ENCODE measurements around the gene TXNDC2.

GRCh38 chr18:9855681-9856080, 30.1 kb upstream of the TXNDC2 start:
- TF ChIP-seq ZBTB8A (IDR thresholded peaks at IDR 0.05; ENCODE audit: partially characterized antibody) (no peak), USF1 (CRISPR knock-in tag; IDR thresholded peaks at IDR 0.05) (no peak), RFX5 (IDR thresholded peaks at IDR 0.05; ENCODE audit: low read depth, low read length) (no peak)

Measured in K562 (cell line).